ENCODE measurements around the gene LCN12.

DNA sequence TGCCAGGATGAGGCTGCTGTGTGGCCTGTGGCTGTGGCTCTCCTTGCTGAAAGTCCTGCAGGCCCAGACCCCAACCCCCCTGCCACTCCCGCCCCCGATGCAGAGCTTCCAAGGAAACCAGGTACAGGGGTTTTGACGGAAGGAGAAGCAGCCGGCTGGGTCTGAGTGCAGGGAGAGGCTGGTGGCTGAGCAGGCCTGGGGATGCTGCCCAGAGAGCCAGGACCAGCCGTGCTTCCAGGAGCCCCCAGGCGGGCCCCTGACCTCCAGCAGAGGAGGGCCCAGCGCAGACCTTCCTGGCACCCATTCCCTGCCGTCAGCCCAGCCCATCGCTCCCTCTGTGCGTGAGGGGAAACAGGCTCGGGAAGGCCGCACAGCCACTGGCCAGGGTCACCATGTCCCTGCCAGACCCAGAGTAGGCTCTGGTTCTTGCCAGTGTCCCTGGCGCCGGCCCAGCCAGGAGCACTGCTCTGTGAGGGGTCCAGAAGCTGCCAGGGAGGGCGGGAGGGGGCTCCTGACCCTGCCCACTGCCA is 313 bp downstream of the LCN12 start:
- TF ChIP-seq, protein P1, sequence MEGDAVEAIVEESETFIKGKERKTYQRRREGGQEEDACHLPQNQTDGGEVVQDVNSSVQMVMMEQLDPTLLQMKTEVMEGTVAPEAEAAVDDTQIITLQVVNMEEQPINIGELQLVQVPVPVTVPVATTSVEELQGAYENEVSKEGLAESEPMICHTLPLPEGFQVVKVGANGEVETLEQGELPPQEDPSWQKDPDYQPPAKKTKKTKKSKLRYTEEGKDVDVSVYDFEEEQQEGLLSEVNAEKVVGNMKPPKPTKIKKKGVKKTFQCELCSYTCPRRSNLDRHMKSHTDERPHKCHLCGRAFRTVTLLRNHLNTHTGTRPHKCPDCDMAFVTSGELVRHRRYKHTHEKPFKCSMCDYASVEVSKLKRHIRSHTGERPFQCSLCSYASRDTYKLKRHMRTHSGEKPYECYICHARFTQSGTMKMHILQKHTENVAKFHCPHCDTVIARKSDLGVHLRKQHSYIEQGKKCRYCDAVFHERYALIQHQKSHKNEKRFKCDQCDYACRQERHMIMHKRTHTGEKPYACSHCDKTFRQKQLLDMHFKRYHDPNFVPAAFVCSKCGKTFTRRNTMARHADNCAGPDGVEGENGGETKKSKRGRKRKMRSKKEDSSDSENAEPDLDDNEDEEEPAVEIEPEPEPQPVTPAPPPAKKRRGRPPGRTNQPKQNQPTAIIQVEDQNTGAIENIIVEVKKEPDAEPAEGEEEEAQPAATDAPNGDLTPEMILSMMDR (conservative IDR thresholded peaks at IDR 0.05; ENCODE audit: low read depth, low read length): no peak
- TF ChIP-seq EZH2 (IDR thresholded peaks at IDR 0.05; ENCODE audit: low read length, unreplicated experiment) (no peak), EZH2phosphoT487 (IDR thresholded peaks at IDR 0.05; ENCODE audit: borderline replicate concordance, low read length) (no peak)

Data from PC-3 (cell line).